Stimulated activated CD8-positive, alpha-beta memory T cell treated with anti-CD3 and anti-CD28 coated beads, Interleukin-15, amount 100 ng/mL, for 24 hours (primary cell): Measurements from ENCODE around the gene NDC80.
A peak's percentile ranks its signal among the peaks of the same experiment; 100 is the strongest.
"Not testable (repeated sequence)": the region's sequence is repeated elsewhere in the genome, so short reads cannot be mapped to it uniquely, and the experiment has no call there.

ENCODE experiments used
- DNase-seq: peaks from one replicate; pipeline ENCODE4 v3.0.0-alpha.2; 2020; ENCODE audit warnings: low read depth

The NDC80 gene

DNA sequence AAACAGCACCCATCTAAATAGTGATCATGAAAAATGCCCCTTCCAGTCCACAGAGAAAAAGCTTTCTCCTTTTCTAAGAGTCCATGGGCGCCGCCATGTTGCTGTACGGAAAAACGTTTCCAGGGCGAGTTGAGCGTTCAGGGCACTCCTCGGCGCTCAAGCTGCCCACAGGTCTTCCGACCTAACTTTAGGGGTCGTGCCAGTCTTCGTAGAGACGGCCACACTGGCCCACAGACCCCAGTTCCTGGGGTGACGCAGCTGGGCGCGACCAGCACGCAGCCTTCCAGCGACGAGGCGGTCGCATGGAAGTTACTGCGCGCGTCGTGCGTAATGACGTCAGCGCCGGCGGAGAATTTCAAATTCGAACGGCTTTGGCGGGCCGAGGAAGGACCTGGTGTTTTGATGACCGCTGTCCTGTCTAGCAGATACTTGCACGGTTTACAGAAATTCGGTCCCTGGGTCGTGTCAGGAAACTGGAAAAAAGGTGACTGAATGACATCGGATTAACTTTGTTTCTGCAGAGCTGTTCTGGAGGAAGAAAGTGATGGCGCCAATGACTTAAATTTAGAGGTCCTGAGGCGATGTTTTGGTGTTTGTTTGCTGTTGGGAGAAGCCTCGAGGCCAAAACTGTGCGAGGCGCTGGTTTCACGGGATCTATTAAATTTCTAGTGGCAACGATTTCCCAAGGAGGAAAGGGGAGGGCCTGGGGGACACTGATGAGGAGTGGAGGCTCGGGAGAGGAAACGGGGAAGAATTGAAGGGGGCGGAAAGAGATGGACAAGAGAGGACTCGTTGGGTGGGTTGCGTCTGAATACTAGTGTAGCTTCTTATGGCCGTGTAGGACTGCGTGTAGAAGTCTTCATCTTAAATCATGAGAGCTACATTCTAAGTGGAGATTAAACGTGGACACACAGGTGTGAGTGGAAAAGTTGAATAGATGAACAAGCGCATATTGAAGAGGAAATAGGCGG, at the start of gene NDC80, which contains the start of gene METTL4:
Gene NDC80, plus strand, starts transcription at position 358 of the 971 bp plus-strand sequence. CDS start 1,429 bp downstream, outside the sequence.
Gene METTL4, minus strand, starts transcription at position 306 of the 971 bp plus-strand sequence. CDS start 4,289 bp downstream, outside the sequence.
- DNase-seq: peak; percentile 69

DNA sequence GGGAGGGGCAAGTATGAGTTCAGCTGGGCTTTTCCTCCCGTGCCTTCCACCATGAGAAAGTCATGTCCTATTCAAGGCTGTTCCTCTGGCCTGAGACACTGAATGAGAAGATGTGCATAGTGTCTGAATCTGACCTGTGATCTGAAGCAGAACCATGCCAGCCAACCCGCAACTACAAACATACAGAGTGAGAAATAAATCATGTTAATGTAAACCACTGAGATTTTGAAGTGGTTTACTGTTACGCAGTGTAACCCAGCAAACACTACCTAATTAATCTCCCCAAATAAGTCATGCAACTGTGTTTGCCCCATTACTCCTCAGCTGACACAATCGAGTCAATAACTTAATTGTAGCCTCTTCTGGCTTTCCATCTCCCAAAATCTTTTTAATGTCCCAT, 49.2 kb upstream of the NDC80 start:
- no peak for DNase-seq

DNA sequence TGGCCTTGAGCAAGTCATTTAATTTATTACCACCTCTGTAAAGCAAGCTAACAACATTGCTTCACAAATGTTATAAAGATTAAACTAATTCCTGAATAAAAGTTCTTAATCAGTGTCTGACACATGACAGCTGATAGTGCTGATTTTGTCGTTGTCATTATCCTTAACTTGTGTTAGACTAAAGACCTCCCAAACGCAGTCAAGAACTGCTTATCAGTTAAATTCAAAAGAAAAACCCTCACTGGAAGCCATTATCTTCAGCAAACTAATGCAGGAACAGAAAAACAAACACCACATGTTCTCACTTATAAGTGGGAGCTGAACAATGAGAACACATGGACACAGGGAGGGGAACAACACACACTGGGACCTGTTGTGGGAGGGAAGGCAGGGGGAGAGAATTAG, 46.6 kb upstream of the NDC80 start:
- not testable (repeated sequence) for DNase-seq

DNA sequence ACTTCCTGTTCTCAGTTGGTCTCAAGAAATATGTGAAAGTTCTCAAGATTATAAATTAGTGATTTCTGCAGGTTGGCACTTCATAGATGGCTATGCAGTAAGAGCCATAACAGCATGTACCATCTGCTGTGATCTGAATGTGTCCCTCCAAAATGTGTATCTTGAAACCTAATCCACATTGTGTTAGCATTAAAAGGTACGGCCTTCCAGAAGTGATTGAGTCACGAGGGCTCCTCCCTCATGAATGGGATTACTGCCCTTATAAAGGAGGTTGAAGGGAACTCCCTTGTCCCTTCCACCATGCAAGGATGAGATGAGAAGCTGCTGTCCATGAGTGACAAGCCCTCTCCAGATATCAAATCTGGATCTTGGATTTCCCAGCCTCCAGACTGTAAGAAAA, 45.0 kb upstream of the NDC80 start:
- no peak for DNase-seq

DNA sequence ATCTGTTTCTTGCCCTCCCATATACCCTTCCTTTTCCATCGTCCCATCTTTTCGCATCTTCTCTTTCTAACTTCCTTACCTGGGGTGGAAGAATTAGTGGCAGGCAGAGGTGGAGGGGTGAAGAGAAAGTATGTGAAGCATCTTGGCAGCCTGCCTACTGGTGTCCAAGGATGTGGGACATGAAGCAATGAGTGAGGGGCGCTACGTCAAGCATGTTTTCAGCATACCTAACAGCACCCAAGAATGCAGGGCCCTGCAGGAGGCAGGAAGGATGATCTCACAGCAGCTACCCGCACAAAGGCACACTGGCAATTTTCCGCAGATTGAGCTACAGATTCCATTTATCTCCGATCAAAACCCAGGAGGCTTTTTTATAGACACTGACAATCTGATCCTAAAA, 42.2 kb upstream of the NDC80 start:
- DNase-seq: no peak

DNA sequence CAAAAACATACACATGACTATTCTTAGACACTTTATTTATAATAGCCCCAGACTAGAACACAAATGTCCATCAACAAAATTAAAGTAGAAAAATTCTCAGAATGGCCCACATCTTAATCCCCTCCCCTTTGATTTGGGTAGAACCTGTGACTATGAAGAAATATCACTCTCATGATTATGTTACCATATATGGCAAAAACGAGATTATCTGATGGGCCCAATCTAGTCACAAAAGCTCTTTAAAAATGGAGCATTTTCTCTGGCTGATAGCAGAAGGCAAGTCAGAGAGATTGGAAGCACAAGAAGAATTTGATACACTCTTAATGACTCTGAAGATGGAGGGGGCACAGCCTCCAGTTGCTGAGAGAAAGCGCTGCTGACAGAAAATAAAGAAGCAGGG, 39.6 kb upstream of the NDC80 start:
- no peak for DNase-seq

DNA sequence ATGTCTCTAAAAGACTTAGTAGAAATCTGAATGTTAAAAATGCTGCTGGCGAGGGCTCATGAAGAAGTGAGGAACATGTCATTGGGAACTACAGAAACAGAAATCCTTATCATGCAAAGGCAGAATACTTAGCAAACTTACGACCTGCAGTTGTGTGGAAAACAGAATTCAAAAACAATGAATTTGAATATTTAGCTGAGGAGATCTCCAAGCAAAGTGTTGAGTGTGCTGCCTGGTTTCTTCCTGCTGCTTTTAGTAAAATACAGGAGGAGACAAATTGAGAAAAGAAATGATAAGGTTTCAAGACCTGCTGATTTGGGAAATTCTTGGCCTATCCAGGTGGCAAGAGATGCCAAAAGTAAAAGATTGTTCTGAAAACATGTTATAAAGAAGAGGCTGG, 38.6 kb upstream of the NDC80 start:
- no peak for DNase-seq

DNA sequence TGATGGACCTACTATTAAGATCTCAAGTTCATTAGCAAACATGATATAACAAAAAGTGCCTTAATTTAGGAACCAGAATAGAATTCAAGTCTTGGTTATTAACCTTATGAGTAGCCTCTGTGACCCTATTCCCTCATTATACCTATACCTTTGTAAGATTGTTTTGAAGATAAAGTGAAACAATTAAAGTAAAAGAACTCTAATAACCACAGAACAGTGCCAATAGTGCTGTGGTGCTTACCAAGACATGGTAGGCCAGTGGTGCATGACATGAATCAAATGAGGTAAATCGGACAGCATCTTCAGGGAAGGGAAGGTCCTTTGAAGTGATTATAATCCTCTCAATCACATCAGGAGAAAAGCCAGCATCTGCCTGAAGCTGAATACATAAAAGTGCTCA, 36.5 kb upstream of the NDC80 start:
- DNase-seq: no peak

DNA sequence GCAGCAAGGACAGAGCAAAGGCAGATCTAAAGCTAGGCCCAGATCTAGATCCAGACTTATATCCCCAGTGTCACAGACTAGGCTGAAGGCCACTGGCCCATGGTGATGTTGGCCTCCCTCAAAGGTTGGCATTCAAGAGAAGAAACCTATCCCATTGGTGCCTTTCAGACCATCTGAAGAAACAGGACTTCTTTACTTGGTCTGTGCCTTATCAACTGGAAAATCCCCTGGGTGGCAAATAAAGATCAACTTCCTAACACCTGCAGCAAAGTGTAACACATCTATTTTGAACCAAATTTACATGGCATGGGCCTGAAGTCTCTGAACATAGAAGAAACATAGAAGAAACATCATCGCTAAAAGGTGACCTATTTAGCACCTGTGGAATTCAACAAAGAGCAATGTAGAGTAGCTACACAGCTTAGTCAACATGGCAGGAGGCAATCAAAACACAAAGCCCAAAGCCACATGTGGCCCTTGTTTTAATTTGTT, 35.9 kb upstream of the NDC80 start:
- no peak for DNase-seq

DNA sequence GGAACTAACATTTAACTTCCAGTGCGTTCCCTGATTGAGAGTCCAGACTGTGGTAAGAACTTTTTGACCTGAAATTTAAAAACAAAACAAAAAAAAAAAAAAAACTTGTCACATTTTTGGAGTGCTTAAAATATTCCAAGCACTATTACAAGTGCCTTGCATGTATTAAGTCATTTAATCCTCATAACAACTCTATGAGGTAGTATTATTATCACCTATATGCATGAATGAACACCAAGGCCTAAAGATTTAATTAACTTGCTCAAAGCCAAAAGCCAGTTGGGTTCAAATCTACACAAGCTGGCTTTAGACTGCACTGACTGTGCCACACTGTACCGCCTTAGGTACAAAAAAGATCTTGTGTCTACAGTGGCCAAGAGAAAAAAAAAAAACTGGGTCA, 35.3 kb upstream of the NDC80 start:
- DNase-seq: no peak

DNA sequence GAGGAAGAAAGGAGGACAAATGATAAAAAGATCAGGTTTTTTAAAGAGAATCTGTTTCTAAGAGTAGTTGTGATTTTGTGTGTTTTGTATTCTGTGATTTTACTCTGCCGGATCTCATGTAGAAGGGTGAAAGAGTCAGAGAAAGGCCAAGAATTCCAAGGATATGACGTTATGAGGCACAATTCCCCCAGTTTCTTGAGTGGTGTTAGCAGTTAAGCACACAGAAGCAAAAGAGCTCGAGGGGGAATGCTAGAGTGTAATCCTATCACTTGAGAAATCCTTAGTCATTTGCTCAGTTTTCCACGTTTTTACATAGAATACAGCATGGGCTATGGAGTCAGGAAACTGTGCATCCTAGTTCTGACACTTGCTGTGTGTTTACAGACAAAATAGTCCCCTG, 34.9 kb upstream of the NDC80 start:
- no peak for DNase-seq

DNA sequence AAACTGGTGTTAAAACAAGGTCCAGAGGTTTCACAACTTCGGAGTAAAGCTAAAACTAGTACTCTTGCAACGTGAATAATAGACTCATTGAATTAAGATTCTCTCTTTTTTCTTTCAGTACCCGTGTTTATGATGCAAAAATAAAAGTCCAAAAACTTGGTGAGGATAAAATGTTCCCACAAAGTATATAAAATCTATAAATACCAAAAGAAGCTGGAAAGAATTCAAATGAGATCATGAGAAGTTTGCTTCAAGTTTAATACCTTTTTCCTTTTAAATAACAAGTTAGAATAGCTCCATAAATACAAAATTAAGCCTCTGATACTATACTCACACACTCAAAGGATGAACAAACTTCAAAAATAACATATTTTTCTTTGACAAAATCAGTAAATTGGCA, 34.1 kb upstream of the NDC80 start:
- no peak for DNase-seq

DNA sequence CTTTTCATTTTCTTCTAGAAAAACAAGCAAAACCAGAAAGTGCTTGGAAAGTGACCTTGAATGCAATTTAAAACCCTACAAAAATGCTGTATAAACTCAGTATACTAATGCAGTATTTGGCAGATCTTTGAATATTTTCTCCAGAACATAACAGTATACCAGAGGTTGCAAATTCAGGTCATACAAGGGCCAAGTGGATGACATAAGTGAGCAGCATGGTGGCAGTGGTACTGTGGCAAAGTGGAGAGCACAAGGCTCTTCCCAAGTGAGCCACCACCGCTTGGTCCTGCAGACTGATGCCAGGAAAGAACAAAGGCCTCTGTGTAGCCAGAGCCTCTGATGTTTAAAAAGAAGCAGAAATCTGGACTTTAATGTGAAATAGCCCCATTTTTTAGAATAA, 33.1 kb upstream of the NDC80 start:
- no peak for DNase-seq

DNA sequence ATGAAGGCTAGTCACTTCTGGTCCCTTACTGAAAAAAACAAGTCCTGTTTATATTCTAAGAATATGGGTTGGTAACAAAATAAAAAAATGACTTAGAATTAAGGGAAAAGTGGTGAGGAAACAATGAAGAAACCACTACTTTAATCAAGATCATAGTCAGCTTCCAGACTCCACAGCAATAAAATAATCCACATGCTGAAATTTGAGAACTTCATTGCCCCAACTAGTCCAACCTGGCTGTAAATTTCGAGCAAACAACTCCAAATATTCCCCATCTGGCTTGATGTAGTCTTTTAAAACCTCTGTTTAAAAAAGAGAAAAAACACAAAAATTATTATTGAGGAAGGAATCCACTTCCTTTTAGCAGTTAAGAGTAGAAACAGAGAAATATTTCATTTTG, 32.5 kb upstream of the NDC80 start:
- DNase-seq: no peak

DNA sequence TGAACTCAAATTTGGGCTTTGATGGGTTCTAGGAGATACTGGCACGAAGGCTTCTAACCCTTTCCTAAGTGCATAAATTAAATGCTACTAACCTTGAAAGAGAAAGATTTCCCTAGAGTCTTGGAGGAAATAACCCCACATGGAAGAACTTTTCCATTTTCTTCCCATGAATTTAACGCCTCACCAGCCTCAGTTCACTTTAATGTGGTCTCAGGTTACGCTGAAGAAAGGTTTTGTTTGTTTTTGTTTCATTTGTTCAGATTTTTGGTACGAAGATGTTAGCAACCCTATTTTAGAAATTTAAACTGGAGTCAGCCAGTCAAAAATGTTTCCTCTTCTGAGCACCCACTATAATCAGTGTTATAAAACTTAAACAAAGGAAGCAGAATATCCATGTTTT, 30.8 kb upstream of the NDC80 start:
- no peak for DNase-seq

DNA sequence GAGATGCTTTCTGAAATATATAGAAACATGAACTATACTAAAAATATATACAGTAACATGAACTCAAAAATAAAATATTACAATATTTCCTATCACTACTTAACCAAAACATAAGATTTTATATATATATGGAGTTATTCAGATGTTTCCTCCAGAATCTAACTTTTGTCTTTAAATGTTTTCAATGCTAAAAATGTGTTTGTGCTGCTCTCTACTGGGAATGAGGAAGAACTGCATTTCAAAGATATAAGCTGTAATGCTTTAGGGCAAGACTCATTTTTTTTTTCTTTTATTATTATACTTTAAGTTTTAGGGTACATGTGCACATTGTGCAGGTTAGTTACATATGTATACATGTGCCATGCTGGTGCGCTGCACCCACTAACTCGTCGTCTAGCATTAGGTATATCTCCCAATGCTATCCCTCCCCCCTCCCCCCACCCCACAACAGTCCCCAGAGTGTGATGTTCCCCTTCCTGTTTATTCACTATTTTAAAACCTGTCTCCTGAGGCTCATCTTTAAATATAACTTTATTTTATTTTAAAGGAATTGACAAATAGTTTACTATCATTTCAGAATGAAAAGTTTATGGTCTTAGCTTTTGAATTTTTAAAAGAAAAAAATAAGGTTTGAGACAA, 29.3 kb upstream of the NDC80 start:
- DNase-seq: not testable (repeated sequence)

DNA sequence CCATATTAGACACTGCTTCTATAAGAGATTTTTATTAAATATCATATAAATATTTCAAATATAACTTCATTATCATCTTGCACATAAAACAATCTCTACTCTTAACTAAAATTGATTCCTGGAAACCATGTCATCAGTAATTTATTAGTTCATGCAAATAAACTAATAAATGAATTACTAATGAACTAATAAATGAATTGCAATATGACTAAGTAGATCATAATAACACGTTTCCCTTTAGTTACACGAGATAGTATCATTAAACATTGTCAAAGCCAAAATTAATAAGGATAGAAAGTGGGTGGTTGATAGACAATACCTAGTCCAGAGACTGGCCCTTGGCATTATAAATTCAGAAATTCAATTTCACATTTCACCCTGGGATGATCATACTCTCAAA, 26.2 kb upstream of the NDC80 start:
- DNase-seq: no peak

DNA sequence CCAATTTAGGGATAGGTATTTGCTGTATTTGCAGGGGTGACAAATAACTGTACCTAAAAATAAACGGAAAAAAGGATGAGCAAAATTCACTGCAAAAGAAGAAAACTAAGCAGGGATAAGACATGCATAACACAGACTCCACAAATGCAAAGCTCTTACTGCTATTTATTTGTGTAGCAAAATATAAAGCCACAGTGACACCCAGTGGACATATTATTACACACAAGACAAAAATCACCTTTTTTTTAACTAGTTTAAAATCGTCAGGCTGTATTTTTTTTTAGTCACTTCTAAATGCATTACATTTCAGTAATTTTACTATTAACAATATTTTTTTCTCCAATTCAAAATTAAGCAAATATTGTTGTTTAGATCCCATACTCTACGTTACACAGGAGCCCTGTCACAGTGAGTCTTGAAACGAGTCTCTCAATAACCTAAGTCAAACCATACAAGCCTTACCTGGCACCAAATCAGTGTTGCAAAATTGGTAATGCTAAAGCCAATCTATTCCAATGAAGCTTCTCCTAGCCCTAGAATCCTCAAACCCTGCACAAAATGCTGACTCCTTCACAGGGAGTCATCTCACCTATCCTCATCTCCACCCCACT, 23.8 kb upstream of the NDC80 start:
- no peak for DNase-seq

DNA sequence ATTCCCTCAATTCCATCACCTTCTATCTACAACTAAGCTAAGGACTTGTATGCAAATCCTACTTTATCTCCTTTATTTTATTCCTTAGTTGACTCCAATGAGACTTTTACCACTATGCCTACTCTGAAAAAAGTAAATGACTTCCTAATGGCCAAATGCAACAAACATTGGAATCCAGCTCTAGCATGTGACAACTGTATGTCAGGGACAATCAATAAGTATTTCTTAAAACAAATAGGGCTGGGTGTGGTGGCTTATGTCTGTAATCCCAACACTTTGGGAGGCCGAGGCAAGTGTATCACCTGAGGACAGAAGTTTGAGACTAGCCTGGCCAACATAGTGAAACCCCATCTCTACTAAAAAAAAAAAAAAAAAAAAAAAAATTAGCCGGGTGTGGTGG, 21.9 kb upstream of the NDC80 start:
- no peak for DNase-seq

DNA sequence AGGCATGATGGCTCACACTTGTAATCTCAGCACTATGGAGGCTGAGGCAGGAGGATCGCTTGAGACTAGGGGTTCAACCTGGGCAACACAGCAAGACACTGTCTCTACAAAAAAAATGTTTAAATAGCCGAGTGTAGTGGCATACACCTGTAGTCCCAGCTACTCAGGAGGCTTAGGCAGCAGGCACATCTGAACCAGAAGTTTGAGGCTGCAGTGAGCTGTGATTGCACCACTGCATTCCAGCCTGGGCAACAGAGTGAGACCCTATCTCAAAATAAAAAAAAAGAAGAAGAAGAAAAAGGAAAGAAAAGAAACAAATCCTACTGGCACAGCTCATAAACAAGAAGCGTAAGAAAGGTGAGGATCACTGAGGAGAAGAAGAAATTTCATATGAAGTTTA, 19.9 kb upstream of the NDC80 start:
- no peak for DNase-seq

DNA sequence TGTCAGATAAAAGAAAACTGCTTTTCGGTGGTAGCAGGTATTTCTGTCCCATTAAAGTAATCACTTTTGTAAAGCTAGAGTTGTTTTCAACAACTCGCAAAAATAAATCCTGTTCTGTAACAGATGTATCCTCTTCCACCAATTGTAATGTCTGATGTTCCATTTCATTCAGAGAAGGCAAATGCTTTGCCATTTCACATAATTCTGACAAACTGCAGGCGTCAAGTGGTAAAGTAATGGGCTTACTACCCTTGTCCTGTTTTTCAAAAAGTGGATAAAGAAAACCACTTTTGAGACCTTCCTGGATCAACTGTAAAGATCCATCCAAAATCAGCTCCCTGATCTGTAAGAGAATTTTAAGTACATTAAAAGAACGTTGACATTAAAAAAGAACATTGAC, 16.7 kb upstream of the NDC80 start:
- DNase-seq: no peak

DNA sequence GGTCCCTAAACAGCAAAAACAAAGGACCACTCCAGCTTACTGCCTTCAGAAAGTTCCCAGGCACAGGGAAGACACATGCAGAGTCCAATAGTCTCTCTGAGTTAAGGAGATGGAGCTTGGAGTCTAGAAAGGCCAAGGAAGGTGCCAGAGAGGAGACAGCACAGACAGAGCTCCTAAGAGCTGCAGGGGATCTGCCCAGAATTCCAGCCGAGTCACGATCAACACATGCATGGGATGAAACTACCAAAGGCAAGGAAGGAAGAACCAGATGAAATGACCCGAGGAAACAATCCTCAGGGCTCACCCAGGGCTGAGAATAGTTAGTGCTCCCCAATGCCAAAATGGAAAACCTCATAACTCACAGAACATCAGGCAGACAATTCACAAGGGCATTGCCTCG, 15.5 kb upstream of the NDC80 start:
- DNase-seq: no peak

DNA sequence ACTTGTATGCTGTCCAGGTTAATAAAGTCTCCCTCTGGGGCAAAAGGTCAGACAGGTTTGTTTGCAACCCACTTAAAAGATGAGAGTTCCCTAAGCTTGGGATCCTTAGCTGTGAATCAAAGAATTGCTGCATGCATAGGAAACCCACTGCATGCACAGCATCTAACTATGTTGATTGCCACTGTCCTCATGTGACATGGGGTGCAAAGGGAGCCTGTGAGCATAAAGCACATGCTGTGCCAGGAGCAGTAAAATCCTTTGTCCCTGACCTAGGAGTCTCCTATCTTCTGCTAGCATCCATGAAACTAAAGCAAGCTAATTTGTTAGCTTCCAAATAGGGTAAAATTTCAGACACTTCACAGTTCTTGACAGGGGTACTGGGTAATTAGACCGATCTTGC, 13.8 kb upstream of the NDC80 start:
- no peak for DNase-seq
